Hepatocyte (in vitro differentiated cells): ENCODE data around the gene DAGLB.

Experiments used
- CTCF ChIP-seq: fragments of 200-600 bp; sonication (generic); IDR thresholded peaks from 2 replicates; pipeline ENCODE4 v1.5.1; 2016; ENCODE audit warnings: antibody characterized with exemption, mild to moderate bottlenecking; ENCODE audit not compliant: poor library complexity
- EZH2 ChIP-seq: fragments of 200-600 bp; sonication (generic); IDR thresholded peaks from 2 replicates; pipeline ENCODE4 v1.6.1; 2016; ENCODE audit warnings: antibody characterized with exemption, mild to moderate bottlenecking, borderline replicate concordance
- EZH2phosphoT487 ChIP-seq: fragments of 200-600 bp; sonication (generic); IDR thresholded peaks from one replicate; pipeline ENCODE4 v1.6.1; 2018; ENCODE audit warnings: antibody characterized with exemption, mild to moderate bottlenecking, low read depth, moderate library complexity; ENCODE audit not compliant: unreplicated experiment, severe bottlenecking

- no peak for TF ChIP-seq CTCF
- no peak for TF ChIP-seq EZH2
- TF ChIP-seq EZH2phosphoT487: no peak
These were observed 6.0 kb upstream of the DAGLB start for GRCh38 chr7:6453734-6454133.
